Keratinocyte (primary cell): ENCODE measurements around the gene ZNF511.

Source experiments
- EZH2 ChIP-seq: IDR thresholded peaks from one replicate; pipeline ENCODE4 v1.6.1; 2012; ENCODE audit warnings: inconsistent platforms, mild to moderate bottlenecking, low read length, moderate library complexity
- TF ChIP-seq, protein P1 (sequence below), 3 experiments: IDR thresholded peaks in 1 of 3; conservative IDR thresholded peaks in 1 of 3; optimal IDR thresholded peaks in 1 of 3; 2 replicates in 2 of 3; 3 replicates in 1 of 3; pipeline versions ENCODE3 to v1.5.1; 2011; ENCODE audit warnings: low read length in 3 of 3, mild to moderate bottlenecking in 3 of 3, moderate library complexity in 2 of 3, control low read depth in 1 of 3, inconsistent platforms in 1 of 3; ENCODE audit not compliant: insufficient read depth in 2 of 3; ENCODE audit errors: extremely low read depth in 1 of 3

DNA sequence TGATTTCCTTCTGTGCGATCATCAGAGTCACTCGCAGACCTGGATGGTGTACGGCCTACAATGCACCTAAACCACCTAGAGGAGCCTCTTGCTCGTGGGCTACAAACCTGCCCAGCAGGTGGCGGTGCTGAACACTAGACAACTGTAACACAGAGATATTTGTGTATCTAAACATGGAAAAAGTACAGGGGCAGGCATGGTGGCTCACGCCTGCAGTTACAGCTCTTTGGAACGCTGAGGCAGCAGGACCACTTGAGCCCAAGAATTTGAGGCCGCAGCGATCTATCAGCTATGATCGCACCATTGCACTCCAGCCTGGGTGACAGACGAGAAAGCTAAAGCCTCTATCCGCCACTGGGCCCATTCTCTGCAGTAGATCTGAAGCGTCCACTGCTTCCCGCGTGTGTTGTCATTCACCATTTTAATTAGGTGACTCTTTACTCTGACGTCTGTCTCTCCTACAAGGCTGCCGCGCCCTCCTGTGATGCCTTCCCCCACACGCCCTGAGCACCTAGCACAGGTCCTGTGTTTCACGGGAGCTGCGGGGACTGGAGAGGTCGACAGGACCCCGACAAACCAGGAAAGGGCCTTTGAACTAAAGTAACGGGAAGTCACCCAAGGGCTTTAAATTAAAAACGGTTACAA lies 816 bp upstream of the ZNF511 start:
- no peak for TF ChIP-seq EZH2
- TF ChIP-seq, protein P1, sequence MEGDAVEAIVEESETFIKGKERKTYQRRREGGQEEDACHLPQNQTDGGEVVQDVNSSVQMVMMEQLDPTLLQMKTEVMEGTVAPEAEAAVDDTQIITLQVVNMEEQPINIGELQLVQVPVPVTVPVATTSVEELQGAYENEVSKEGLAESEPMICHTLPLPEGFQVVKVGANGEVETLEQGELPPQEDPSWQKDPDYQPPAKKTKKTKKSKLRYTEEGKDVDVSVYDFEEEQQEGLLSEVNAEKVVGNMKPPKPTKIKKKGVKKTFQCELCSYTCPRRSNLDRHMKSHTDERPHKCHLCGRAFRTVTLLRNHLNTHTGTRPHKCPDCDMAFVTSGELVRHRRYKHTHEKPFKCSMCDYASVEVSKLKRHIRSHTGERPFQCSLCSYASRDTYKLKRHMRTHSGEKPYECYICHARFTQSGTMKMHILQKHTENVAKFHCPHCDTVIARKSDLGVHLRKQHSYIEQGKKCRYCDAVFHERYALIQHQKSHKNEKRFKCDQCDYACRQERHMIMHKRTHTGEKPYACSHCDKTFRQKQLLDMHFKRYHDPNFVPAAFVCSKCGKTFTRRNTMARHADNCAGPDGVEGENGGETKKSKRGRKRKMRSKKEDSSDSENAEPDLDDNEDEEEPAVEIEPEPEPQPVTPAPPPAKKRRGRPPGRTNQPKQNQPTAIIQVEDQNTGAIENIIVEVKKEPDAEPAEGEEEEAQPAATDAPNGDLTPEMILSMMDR (optimal IDR thresholded peaks at IDR 0.05 in 1 of 3, IDR thresholded peaks at IDR 0.05 in 1 of 3, conservative IDR thresholded peaks at IDR 0.05 in 1 of 3; ENCODE audit: extremely low read depth in 1 of 3, insufficient read depth in 2 of 3, low read length in 3 of 3), result peak; percentile 80 to 96 (median 90)
